NCI-H1436 treated with DMSO at 0.1 percent for 48 hours (cell line): ENCODE data around the gene ENAH.
"Not testable (repeated sequence)": the region's sequence is repeated elsewhere in the genome, so short reads cannot be mapped to it uniquely, and the experiment has no call there.

Source experiments
- DNase-seq: peaks from one replicate; lab custom pipeline; 2025; lab: John Stamatoyannopoulos, UW

Gene ENAH

GRCh38 chr1:225525377-225525776 lies 127.5 kb downstream of the ENAH start:
- no peak for DNase-seq

DNA sequence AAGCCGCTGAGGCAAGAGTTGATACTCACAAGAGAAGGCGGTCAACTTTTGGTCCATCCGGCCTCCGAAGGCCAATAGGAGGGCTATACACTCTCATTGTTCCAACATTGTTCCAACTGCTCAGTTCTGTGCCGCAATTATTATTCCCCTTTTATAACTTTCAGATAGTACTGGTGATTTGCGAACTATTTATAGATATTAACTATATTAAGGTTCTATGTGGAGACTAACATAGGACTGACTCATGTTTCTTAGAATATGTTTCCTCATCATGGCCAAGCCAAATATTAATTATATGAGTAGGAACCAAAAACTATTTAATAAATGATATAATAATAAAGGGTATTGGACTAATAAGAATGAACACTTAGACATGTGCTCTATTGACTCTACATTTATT lies 128.4 kb downstream of the ENAH start:
- no peak for DNase-seq

- no peak for DNase-seq
These were observed 129.5 kb downstream of the ENAH start for GRCh38 chr1:225523263-225523950.

GRCh38 chr1:225522588-225523262 lies 130.2 kb downstream of the ENAH start:
- DNase-seq, result no peak

DNA sequence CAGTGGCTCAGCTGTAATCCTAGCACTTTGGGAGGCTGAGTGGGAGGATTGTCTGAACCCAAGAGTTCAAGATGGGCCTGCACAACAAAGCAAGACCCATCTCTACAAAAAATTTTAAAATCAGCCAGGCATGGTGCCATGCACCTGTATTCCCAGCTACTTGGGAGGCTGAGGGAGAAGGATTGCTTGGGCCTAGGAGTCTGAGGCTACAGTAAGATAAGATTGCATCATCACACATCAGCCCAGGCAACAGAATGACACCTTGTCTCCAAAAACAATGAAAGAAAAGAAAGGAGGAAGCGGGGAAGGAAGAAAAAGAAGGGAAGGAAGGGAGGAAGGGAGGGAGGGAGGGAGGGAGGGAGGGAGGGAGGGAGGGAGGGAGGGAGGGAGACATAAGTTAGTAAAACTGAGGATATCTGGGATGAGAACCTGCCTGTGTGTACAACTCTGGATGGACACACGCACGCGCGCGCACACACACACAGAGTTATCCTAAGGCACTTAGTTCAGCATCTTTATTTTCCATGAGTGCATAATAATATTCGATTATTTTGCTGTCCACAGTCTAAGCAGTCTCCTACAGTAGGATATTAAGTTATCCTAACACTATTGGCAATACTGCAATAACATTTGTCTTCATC lies 132.2 kb downstream of the ENAH start:
- no peak for DNase-seq

DNA sequence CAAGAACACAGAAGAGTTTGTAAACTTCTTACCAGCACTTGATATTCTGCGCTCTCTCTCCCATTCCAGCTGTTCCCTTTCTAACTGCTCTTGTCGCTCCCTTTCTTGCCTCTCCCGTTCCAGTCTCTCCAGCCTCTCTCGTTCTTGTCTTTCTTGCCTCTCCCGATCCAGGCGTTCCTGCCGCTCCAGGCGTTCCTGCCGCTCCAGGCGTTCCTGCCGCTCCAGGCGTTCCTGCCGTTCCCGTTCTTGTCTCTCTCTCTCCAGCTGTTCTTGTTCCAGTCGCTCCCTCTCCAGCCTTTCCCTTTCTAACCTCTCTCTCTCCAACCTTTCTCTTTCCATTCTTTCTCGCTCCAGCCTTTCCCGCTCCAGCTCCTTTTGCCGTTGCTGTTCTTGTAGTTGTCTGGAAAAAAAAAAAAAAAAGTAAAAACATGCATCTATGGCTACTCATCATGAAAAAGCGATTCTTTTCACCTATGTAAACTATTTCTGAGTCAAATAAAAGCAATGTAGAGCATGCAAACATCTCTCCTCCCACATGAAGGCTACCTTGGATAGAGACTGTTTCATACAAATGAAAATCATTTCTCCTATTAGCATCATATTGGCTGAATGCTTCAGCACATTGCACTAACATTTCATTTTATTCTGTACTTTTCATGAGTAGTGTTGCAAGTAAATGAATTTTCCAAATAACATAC lies 133.6 kb downstream of the ENAH start:
- DNase-seq, result no peak

- DNase-seq, result no peak
These were observed 135.2 kb downstream of the ENAH start for GRCh38 chr1:225517697-225518096.

DNA sequence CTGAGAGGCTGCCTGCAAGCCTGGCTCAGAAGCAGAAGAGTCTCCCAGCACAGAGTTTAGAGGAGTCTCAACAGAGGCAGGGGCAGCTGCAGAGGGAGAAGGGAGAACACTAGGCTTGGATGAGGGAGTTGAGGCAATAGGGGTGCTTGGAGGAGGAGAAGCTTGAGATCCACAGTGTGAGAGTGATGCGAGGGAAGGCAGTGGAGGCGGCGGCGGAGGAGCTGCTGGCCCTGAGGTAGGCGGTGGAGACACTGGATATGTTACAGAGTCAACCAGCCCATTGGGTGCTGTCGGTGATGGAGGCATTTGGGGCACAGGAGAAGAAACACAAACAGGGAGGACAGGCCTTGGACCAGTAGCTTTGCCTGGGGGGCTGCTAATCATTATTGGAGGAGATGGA lies 135.7 kb downstream of the ENAH start:
- DNase-seq, result no peak

- DNase-seq, result no peak
These were observed 138.2 kb downstream of the ENAH start for GRCh38 chr1:225514671-225515081.

- not testable (repeated sequence) for DNase-seq
These were observed 139.3 kb downstream of the ENAH start for GRCh38 chr1:225513576-225513975.

- DNase-seq, result no peak
These were observed 141.0 kb downstream of the ENAH start for GRCh38 chr1:225511828-225512381.

GRCh38 chr1:225510740-225511139 lies 142.2 kb downstream of the ENAH start:
- not testable (repeated sequence) for DNase-seq

GRCh38 chr1:225509770-225510169 lies 143.2 kb downstream of the ENAH start:
- no peak for DNase-seq

- DNase-seq, result no peak
These were observed 143.6 kb downstream of the ENAH start for GRCh38 chr1:225509376-225509707.

GRCh38 chr1:225508538-225509375 lies 144.2 kb downstream of the ENAH start:
- DNase-seq, result peak; percentile 63

DNA sequence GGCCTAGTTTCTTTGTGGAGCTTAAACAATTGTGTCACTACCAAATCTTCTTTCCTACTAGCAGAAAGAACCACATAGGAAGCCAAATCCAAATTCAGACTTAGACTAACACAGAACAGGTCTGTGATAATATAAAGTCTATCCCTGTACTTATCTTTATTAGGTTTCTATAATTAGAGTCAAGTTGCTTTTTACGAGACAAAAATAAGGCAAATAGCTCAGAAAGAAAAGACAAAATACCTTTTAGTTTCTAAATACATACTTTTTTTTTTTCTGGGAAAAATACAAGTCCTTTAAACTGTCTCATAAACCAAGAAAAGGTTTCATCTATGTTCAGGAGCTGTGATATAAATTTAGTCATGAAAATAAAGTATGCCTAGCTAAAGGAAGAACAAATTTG lies 146.2 kb downstream of the ENAH start:
- DNase-seq, result no peak

DNA sequence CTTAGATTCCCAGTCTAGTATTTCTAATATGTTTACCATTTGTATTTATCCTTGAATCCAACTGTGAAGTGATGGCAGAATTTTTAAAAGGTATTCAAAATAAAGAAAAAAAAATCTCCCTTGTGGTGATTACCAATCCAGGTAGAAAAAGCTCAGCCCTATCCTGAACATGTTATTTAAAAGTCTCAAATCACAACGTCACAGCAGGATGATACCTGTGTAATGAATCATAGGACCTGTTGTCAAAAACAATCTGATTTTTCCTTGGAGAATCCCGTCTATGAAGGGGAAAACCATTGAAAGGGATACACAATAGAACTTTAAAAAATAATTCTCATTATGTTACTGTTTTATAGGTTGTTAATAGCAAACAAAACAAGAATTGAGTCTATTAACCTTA lies 148.1 kb downstream of the ENAH start:
- no peak for DNase-seq

- no peak for DNase-seq
These were observed 152.2 kb downstream of the ENAH start for GRCh38 chr1:225500624-225501192.

GRCh38 chr1:225498549-225499136 lies 154.3 kb downstream of the ENAH start:
- peak; percentile 29 for DNase-seq

GRCh38 chr1:225494789-225495359 lies 158.0 kb downstream of the ENAH start:
- no peak for DNase-seq
